SHP77 treated with DMSO at 0.1 percent for 48 hours (cell line): ENCODE measurements around the gene KIAA1671.

ENCODE experiments used
- DNase-seq: peaks from one replicate; lab custom pipeline; 2025; lab: John Stamatoyannopoulos, UW

The KIAA1671 gene

GRCh38 chr22:25092119-25092518 lies 139.6 kb downstream of the KIAA1671 start:
- no peak for DNase-seq

- DNase-seq: no peak
Observed at GRCh38 chr22:25094579-25094978, 142.1 kb downstream of the KIAA1671 start.

GRCh38 chr22:25095869-25096268 lies 143.4 kb downstream of the KIAA1671 start:
- no peak for DNase-seq

- no peak for DNase-seq
Observed at GRCh38 chr22:25096638-25097405, 144.3 kb downstream of the KIAA1671 start.

GRCh38 chr22:25098445-25099081 lies 146.0 kb downstream of the KIAA1671 start:
- DNase-seq: no peak

- DNase-seq: no peak
Observed at GRCh38 chr22:25099202-25099601, 146.7 kb downstream of the KIAA1671 start.

- no peak for DNase-seq
Observed at GRCh38 chr22:25100402-25100801, 147.9 kb downstream of the KIAA1671 start.

GRCh38 chr22:25100948-25101347 lies 148.4 kb downstream of the KIAA1671 start:
- no peak for DNase-seq

- DNase-seq: no peak
Observed at GRCh38 chr22:25101501-25101900, 149.0 kb downstream of the KIAA1671 start.

- no peak for DNase-seq
Observed at GRCh38 chr22:25101986-25102385, 149.5 kb downstream of the KIAA1671 start.

GRCh38 chr22:25102722-25103121 lies 150.2 kb downstream of the KIAA1671 start:
- DNase-seq: no peak

GRCh38 chr22:25104367-25104766 lies 151.9 kb downstream of the KIAA1671 start:
- DNase-seq: no peak

- DNase-seq: no peak
Observed at GRCh38 chr22:25105817-25106650, 153.5 kb downstream of the KIAA1671 start.

GRCh38 chr22:25109878-25110595 lies 157.5 kb downstream of the KIAA1671 start:
- DNase-seq: no peak

GRCh38 chr22:25110596-25110845 lies 158.0 kb downstream of the KIAA1671 start:
- DNase-seq: no peak

GRCh38 chr22:25110846-25111578 lies 158.5 kb downstream of the KIAA1671 start:
- DNase-seq: peak; percentile 86

- no peak for DNase-seq
Observed at GRCh38 chr22:25111579-25112517, 159.3 kb downstream of the KIAA1671 start.

- DNase-seq: no peak
Observed at GRCh38 chr22:25112538-25113253, 160.2 kb downstream of the KIAA1671 start.

- peak; percentile 9 for DNase-seq
Observed at GRCh38 chr22:25113316-25113721, 160.8 kb downstream of the KIAA1671 start.
